GM08714 (cell line): ENCODE measurements around the gene IL34.

Experiments
- H3K4me3 ChIP-seq: fragments of 200-500 bp; sonication (Bioruptor generic); 2 replicates; pipeline ENCODE4 v1.5.1; 2014; ENCODE audit warnings: mild to moderate bottlenecking, low read length, inconsistent platforms
- ZNF274 ChIP-seq: IDR thresholded peaks from 2 replicates; pipeline ENCODE4 v1.6.1; 2012; ENCODE audit warnings: mild to moderate bottlenecking, low read depth, low read length

IL34 gene

DNA sequence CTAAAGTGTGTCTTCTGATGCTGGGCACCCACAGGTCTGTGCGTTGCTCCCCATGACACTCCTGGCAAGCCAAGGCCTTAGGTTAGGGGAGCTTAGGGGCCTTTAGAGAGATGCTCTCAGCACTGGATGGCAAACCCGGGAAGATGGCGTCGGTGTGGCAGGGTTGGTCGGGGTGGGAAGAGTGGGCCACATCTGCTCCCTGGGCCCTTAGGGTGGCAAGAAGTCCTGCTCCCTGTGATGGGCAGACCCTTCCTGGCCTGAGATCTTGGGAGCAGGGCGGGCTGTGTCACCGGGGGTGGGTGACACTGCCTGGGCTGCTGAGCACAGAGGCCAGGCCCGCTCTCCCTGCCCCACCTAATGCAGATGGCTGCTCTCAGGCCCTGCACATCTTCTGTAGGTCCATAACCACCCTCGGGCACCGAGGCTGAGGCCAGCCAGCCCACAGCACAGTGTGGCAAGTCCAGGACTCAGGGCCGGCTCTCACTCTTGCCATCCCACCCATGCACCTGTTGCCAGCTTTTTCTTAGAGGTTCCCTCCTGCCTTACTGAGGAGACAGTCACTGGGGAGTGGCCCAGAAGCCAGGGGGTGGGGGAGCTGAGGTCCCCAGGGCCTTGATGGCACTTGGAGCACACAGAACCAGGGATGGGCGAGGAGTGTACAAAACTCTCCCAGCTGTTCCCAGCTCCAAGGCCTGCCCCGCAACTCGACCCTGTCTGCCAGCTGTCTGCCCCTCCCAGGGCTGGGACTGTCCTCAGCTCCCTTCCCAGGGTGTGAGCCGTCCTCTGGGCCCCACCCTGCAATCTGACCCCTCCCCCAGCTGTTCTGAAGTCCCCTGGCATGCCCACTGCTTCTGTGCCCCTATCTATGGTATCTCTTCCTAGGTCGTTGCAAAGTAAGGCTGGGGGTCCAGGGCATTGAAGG is 43.9 kb downstream of the IL34 start:
- no peak overlapping the region for H3K4me3 ChIP-seq
- no peak for TF ChIP-seq ZNF274

DNA sequence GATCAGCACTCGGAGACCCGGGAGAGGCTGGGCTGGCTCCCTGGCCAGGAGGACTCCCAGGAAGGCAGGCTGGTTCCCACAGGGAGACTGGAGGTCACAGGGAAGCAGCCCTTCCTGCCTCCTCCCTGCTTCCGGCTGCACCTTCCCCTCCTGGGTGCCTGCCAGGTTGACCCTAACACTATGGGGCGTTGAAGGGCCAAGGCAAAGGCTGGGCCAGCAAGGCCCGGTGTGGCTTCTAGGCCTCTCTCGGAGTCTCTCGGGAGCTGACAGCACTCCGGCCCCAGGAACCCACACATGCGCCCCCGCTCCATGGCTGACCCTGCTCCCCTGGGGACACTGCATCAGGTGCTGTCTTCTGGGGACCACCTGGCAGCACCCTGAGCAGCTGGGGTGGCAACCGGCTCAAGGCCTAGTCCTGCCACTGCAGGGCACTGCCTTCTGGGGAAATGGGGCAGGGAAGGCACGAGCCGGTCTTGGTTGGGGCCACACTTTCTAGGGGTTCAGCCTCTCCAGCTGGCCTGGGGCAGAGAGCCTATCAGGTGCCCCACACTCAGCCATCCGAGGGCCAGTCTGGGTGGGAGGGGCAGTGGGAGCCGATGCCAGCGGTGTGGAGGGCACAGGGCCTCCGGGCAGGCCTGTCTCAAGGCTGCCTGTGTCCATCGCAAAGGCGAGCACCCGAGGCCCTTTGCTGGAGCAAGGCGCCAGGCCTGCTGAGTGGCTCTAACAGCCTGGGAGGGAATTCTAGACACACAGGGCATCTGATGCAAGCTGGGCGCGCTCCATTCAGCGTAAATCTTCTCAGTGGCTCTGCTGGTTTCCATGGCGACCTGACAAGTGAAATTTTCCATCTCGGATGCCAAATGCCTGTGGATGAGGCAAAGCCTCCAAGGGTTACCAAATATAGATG is 45.1 kb downstream of the IL34 start:
- TF ChIP-seq ZNF274: no peak
- no peak overlapping the region for H3K4me3 ChIP-seq

DNA sequence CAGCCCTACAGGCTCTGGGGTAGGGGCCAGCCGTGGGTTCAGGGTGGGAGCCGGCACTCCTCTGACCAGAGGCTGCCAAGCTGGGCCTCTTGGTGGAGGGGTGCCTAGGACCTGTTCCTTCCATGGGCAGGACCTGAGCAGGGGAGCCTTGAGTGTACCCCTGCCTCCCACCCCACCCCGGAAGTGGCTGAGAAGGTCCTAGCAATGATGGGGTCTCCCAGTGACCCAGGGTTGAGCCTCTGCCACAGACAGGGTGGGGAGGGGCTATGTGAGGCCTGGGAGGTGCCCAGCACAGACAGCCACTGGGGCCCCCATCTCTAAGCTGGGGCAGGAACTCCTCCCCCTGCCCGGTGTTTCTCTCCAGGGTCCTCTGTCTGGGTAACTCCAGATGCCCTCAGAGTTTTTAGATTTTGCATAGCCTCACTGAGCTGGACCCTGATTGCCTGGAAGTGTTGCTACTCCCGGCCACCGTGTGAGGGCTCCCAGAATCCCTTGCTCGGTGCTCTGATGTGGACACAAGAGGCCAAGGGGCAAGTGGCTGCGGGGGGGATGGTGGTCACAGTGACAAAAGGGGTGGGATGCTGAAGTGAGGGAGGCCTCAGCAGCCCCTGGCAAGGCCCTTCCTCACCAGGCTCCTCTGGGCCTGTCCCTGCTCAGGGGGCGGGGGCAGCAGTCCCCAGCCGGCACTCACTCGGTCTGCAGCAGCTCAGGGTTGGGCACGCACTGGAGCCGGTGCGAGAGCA is 45.9 kb downstream of the IL34 start:
- H3K4me3 ChIP-seq: no peak overlapping the region
- no peak for TF ChIP-seq ZNF274

DNA sequence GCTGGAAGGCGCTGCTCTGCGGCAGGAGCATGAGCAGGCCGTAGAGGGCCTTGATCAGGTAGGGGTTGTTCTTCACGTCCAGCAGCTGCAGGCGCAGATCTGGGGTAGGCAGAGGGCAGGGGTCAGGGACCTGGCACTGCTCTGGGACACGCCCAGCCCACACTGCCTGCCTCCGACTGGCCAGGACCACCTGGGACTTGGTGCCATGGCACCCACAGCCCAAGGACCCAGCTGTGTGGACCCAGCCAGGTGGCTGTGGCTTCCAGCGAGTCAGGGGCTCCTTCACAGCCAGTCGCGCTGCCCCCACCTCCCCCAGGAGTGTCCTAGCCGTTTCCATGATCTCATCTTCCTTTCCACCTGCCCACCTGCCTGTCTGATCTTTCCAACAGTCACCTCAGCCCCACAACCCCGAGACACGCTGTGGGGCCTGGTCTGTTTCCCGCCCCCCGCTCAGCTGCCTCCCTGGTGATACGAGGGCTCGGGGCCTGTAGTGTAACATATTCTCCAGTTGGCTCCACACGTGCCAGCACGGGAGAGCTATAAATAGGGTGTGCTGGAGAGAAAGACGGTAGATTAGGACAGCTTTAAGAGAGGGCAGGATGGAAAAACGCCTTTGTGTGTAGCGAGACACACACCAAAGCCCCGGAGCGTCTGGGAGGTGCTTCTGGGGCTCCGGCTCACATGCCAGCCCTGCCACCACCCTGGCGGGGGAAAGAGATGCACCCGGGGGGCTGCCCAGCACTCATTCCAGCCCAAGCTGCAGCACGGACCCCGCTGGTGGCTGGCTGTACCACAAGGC is 46.7 kb downstream of the IL34 start:
- TF ChIP-seq ZNF274: no peak
- H3K4me3 ChIP-seq: no peak overlapping the region

DNA sequence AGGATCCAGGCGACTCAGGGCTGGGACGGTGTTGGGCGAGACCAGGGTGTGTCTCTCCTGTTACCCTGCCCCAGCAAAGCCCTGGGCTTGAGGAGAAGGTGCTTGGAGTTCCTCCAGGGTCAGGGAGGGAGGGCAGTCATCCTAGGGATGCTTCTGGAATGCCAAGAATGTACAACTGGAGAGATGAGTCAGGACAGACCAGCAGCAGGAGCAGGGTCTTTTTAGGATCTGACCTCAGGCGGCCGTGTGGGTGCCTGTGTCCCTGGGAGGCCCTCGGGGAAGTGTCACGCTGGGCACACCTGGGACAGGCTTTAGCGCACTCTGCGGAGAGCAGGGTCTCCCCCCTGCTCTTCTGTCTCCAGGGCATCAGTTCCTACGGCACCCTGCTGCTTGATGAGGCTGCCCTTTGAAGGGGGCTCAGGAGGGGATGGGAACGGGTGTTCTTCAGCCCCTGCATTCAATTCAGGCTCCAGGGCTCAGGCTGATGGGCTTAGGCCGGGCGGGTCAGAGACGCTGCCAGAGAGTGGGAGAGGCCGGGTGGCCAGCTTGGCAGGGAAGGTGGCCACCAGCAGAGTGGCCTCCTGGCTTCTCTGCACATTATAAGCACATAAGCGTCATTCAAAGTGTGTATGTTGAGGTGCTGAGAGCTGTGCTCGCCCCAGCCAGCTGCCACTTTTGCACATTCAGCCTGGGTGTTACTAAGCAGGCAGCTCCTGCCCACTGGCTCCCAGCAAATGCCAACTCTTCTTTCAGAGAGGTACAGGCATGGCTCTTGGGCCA is 47.9 kb downstream of the IL34 start:
- no peak overlapping the region for H3K4me3 ChIP-seq
- TF ChIP-seq ZNF274: no peak

DNA sequence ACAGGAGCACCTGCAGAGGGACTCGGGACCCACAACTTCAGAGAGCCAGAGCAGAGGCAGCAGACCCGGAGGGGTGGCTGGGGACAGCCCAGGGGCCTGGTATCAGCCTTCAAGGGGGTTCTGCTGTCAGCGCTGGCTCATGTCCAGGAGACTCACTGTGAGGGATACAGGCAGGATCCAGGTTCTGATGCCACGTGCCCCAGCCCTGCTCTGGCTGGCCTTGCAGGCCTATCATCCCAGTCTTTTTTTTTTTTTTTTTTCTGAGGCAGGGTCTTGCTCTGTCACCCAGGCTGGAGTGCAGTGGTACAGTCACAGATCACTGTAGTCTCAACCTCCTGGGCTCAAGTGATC is 48.5 kb downstream of the IL34 start:
- no peak overlapping the region for H3K4me3 ChIP-seq
- no peak for TF ChIP-seq ZNF274

DNA sequence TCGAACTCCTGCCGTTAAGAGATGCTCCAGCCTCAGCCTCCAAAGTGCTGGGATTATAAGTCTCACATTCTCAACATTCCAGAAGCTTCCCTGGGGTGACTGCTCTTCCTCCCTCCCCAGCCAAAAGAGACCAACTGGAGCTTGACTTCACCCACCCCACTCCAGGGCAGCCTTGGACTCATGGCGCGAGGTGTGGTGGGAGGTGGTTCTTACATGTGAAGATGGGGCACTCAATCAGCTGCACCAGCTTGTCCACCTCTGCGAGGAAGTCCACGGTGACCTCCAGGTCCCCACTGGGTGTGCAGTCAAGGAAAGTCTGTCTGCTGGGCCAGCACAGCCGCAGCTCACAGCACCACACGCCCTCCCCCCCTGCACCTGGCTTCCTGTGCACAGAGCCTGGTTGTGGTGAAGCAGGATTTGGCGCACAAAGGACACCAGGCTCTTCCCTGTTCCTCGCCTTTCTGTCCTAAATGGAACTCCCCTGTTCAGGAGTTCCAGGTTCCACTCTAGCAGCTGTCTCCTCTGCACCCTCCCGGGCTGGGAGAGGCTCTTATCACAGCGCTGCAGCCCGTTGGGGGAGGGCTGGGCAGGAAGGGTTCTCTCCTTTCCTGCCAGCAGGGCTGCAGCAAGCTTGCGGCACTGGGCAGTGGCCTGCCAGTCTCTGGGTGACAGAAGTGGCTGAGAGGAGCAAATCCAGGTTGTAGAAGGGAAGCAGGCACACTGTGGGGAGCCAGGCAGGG is 49.1 kb downstream of the IL34 start:
- H3K4me3 ChIP-seq: no peak overlapping the region
- TF ChIP-seq ZNF274: no peak

DNA sequence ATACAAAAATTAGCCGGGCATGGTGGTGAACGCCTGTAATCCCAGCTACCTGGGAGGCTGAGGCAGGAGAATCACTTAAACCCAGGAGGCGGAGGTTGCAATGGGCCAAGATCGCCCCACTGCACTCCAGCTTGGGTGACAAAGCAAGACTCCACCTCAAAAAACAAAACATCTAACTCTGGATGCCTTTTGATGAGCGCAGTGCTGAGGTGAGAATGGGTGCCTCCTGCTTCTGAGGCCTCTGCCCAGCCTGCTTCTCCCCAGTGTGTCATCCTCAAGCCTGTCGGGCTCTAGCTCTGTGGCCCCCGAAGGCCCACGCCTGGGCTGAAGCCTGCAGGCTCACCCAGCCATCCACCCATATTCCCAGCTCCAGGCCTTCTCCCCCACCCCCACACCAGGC is 50.0 kb downstream of the IL34 start:
- no peak for TF ChIP-seq ZNF274
- H3K4me3 ChIP-seq: no peak overlapping the region

DNA sequence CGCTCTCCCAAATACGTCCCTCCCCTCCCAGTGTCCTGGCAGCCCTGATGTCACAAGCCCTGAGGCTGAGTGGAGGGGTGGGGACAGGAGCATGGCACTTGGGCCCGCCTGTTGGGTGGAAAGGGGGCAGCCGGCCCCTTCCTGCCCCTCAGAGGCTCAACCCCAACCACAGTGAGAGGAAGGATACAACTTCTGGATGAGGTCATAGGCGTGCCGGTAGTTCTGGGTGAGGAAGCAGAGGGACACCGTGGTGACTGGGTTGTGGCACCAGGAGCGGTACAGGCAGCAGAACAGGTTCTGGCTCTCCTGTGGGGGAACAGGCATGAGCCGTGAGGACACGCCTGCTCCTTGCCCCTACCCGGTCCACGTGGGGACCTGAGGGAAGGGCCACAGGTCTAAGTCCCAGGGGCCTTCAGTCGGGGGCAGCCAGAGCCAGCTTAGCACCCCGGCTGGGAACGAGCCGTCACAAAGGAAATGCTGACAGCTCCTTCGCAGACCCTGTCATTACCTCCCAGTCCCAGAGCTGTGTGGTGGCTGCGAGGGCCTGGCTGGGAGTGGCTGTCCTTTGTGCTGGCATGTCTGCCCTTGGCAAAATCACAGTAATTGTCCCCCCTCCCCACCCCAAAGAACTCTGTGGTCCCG is 50.7 kb downstream of the IL34 start:
- no peak for TF ChIP-seq ZNF274
- no peak overlapping the region for H3K4me3 ChIP-seq

DNA sequence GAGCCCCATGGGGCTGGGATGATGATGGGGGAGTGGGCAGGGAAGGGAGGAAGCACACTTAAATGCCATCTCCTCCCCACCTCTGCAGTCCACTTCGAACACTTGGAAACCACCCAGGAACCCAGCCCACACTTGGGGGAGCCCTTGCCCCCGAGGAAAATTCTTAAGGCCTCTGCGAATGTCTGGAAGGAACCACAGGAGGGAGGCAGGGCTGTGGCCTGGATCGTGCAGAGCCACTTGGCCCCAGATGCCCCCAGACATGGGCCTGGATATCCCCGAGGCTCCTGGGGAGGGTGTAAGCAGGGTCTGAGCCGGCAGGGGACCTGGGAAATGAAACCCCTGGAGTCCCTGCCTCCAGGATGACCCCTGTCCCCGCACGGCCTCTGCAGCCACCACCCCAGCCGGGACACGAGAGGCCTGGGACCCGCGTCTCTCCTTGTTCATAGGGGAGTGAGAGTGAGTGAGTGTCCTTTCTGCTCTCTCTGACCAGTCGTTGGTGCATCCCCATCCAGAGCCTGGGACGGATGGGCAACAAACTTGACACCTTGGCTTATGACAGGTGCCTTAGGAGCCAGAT is 51.3 kb downstream of the IL34 start:
- H3K4me3 ChIP-seq: no peak overlapping the region
- TF ChIP-seq ZNF274: no peak

DNA sequence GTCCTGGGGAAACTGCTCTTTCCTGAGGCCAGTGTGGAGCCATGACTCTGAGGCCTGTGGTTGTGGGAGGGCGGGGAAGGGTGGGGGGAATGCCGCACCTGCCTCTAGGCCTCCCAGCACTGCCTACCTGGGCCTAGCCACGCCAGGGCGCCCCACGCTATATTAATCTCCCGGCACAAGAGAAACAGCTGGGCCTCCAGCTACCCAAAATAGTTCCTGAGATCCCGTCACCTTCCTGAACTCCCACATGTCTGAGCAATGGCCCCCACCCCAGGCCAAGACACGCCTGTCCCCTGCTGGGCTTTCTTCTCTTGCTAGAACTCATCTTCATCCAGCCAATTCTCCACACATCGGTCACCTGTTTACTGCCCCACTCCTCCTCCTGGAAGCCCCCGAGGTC is 52.5 kb downstream of the IL34 start:
- no peak overlapping the region for H3K4me3 ChIP-seq
- TF ChIP-seq ZNF274: no peak
